ENCODE data around the gene GLIS1.

DNA sequence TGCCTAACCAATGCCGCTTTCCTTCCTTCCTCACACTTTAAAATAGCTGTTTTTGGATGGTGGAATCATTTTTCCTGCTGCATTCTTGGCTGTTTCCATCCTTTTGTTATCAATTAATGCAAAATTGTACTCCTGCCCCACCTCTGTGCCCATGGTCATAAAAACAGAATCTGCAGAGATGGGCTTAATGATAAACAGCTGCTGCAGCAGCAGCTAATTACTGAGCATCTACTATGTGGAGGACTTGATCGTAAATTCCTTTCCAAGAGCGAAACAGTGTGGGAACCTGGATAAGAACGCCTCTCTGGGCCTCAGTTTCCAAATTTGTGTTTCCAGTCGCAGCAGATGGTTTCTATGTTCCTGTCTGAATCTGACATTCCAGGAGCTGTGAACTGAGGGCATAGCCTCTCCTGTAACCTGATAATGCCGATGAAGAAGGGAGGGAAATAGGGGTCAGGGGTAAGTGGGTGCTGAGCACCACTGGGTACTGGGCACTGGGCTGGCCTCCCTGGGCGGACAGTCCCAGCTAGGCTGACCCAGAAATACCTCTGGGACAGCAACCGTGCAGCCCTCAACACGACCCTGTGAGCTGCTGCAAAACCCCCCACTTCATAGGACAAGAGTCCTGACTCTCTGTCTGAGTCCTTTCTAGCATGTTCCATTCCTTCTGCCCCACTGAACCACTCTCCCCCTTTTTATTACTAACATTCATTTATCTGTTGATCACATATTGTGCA, 158.1 kb downstream of the GLIS1 start:
- TF ChIP-seq EZH2 (IDR thresholded peaks at IDR 0.05; ENCODE audit: insufficient read depth, poor library complexity, severe bottlenecking): no peak
- no peak for TF ChIP-seq EZH2phosphoT487 (IDR thresholded peaks at IDR 0.05; ENCODE audit: insufficient read depth, low read depth)

Data from GM23248 (cell line).